Measurements from ENCODE around the gene ASRGL1.
"Not testable (repeated sequence)": the region's sequence is repeated elsewhere in the genome, so short reads cannot be mapped to it uniquely, and the experiment has no call there.

The ASRGL1 gene

DNA sequence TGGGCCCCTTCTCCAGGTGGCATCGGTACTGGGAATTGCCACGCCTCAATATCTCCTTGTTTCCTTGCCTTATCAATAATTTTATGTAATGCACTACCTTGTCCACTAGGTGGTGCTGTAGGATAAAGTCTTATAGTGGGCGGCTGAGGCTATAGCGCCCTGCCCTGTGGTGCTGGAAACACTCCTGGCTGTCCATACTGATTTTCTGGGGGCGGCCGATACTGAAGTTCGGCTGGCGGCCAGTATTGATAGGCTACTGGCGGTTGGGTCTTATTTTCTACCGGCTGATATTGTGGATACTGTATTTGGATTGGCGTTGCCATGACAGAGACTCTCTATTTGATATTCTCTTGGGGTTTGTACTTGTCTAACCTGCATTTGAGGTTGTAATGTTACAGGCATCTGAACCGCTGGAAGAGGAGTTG, 43.6 kb downstream of the ASRGL1 start:
- not testable (repeated sequence) for H3K9me3 ChIP-seq (ENCODE audit: insufficient read depth, low read depth, low read length); H3K4me3 ChIP-seq (ENCODE audit: low read length); H3K9ac ChIP-seq (ENCODE audit: low read depth, low read length); H3K27ac ChIP-seq (ENCODE audit: low read depth, low read length); H3K27me3 ChIP-seq (ENCODE audit: insufficient read depth, low read length); H3K36me3 ChIP-seq (ENCODE audit: insufficient read depth, low read length); H3K4me1 ChIP-seq (ENCODE audit: insufficient read depth, low read length)
- 35% methylated on average over 12 of the region's 12 CpGs for WGBS

DNA sequence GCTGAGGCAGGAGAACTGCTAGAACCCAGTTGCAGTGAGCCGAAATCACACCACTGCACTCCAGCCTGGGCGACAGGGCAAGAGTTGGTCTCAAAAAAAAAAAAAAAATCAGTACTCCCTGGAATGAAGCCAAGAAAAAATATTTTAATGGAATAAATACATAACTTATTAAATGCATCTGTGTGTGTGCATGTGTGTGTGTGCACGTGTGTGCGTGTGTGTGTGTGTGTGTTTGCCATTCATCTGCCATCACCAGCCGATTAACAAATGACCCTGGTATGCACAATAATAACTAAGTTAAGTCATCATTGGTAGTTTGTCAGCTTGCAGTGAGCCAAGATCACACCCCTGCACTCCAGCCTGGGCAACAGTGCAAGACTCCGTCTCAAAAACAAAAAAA, 46.6 kb downstream of the ASRGL1 start:
- H3K9ac ChIP-seq (ENCODE audit: low read depth, low read length), result no peak overlapping the region
- H3K4me3 ChIP-seq (ENCODE audit: low read length), result no peak overlapping the region
- H3K9me3 ChIP-seq (ENCODE audit: insufficient read depth, low read depth, low read length), result no peaks in the 10 kb centered on the region
- no peaks in the 10 kb centered on the region for H3K27me3 ChIP-seq (ENCODE audit: insufficient read depth, low read length)
- 96% methylated on average over 4 of the region's 6 CpGs for WGBS
- H3K27ac ChIP-seq (ENCODE audit: low read depth, low read length), result no peak overlapping the region
- H3K4me1 ChIP-seq (ENCODE audit: insufficient read depth, low read length), result no peaks in the 10 kb centered on the region; the same call in 1 of the 2 replicates
- no peaks in the 10 kb centered on the region for H3K36me3 ChIP-seq (ENCODE audit: insufficient read depth, low read length)

DNA sequence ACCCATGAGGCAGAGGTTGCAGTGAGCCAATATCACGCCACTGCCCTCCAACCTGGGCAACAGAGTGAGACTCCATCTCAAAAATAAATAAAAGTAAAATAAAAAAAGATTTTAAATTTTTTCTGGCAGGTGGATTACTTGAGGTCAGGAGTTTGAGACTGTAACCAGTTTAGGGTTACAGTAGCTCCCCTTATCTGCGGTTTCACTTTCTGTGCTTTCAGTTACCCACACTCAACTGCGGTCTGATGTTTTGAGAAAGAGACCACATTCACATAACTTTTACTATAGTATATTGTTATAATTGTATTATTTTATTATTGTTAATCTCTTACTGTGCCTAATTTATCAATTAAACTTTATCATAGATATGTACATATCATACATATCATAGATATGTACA, 48.8 kb downstream of the ASRGL1 start:
- 100% methylated on average over 1 of the region's 3 CpGs for WGBS
- not testable (repeated sequence) for H3K36me3 ChIP-seq (ENCODE audit: insufficient read depth, low read length); H3K9me3 ChIP-seq (ENCODE audit: insufficient read depth, low read depth, low read length); H3K9ac ChIP-seq (ENCODE audit: low read depth, low read length); H3K4me3 ChIP-seq (ENCODE audit: low read length); H3K27me3 ChIP-seq (ENCODE audit: insufficient read depth, low read length); H3K4me1 ChIP-seq (ENCODE audit: insufficient read depth, low read length); H3K27ac ChIP-seq (ENCODE audit: low read depth, low read length)

DNA sequence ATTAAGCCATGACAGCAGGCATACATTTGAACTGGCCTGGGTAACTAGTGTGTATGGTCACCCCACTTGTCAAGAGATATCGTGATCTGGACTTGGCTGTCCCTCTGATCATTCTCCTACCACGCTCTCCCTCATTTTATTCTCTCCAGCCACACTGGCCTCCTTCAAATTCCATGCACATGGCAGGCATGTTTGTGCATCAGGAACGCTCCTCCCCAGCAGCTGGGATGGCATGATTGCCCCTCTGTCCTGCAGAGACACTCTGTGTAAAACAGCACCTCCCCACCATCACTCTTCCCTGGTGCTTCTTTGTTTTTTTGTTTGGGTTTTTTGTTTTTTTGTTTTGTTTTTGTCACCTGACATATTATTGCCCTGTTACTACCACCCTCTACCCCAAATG, 50.1 kb downstream of the ASRGL1 start:
- H3K9me3 ChIP-seq (ENCODE audit: insufficient read depth, low read depth, low read length), result no peaks in the 10 kb centered on the region
- H3K4me3 ChIP-seq (ENCODE audit: low read length), result no peak overlapping the region
- H3K9ac ChIP-seq (ENCODE audit: low read depth, low read length), result no peak overlapping the region
- no peaks in the 10 kb centered on the region for H3K36me3 ChIP-seq (ENCODE audit: insufficient read depth, low read length)
- WGBS, result 94% methylated on average over 3 of the region's 3 CpGs
- H3K27ac ChIP-seq (ENCODE audit: low read depth, low read length), result no peak overlapping the region
- H3K27me3 ChIP-seq (ENCODE audit: insufficient read depth, low read length), result no peaks in the 10 kb centered on the region
- H3K4me1 ChIP-seq (ENCODE audit: insufficient read depth, low read length), result no peaks in the 10 kb centered on the region; the same call in 1 of the 2 replicates

GRCh38 chr11:62388999-62389398, 51.8 kb downstream of the ASRGL1 start:
- H3K36me3 ChIP-seq (ENCODE audit: insufficient read depth, low read length), result no peaks in the 10 kb centered on the region
- no peaks in the 10 kb centered on the region for H3K27me3 ChIP-seq (ENCODE audit: insufficient read depth, low read length)
- H3K27ac ChIP-seq (ENCODE audit: low read depth, low read length), result no peak overlapping the region
- no peak overlapping the region for H3K9ac ChIP-seq (ENCODE audit: low read depth, low read length)
- no peaks in the 10 kb centered on the region for H3K9me3 ChIP-seq (ENCODE audit: insufficient read depth, low read depth, low read length)
- 90% methylated on average over 11 of the region's 11 CpGs for WGBS
- H3K4me1 ChIP-seq (ENCODE audit: insufficient read depth, low read length), result no peaks in the 10 kb centered on the region
- H3K4me3 ChIP-seq (ENCODE audit: low read length), result no peak overlapping the region

GRCh38 chr11:62390237-62390636, 53.0 kb downstream of the ASRGL1 start:
- H3K36me3 ChIP-seq (ENCODE audit: insufficient read depth, low read length), result no peaks in the 10 kb centered on the region
- H3K27ac ChIP-seq (ENCODE audit: low read depth, low read length), result no peak overlapping the region
- no peak overlapping the region for H3K9ac ChIP-seq (ENCODE audit: low read depth, low read length)
- WGBS, result 76% methylated on average over 5 of the region's 5 CpGs
- H3K4me3 ChIP-seq (ENCODE audit: low read length), result no peak overlapping the region
- no peaks in the 10 kb centered on the region for H3K27me3 ChIP-seq (ENCODE audit: insufficient read depth, low read length)
- peaks cover 1% of the 10 kb centered on the region; the same call in 1 of the 2 replicates for H3K4me1 ChIP-seq (ENCODE audit: insufficient read depth, low read length)
- no peaks in the 10 kb centered on the region for H3K9me3 ChIP-seq (ENCODE audit: insufficient read depth, low read depth, low read length)

- no peak overlapping the region for H3K4me3 ChIP-seq (ENCODE audit: low read length)
- no peak overlapping the region for H3K27ac ChIP-seq (ENCODE audit: low read depth, low read length)
- WGBS, result 88% methylated on average over 1 of the region's 1 CpG
- H3K4me1 ChIP-seq (ENCODE audit: insufficient read depth, low read length), result peaks cover 4% of the 10 kb centered on the region; the same call in 1 of the 2 replicates
- H3K36me3 ChIP-seq (ENCODE audit: insufficient read depth, low read length), result no peaks in the 10 kb centered on the region
- H3K9ac ChIP-seq (ENCODE audit: low read depth, low read length), result no peak overlapping the region
- H3K9me3 ChIP-seq (ENCODE audit: insufficient read depth, low read depth, low read length), result no peaks in the 10 kb centered on the region
- H3K27me3 ChIP-seq (ENCODE audit: insufficient read depth, low read length), result no peaks in the 10 kb centered on the region
These were observed 53.5 kb downstream of the ASRGL1 start for GRCh38 chr11:62390722-62391121.

- Histone ChIP-seq H3K27me3 (ENCODE audit: insufficient read depth, low read length) (no peaks in the 10 kb centered on the region), H3K9me3 (ENCODE audit: insufficient read depth, low read depth, low read length) (no peaks in the 10 kb centered on the region), H3K27ac (ENCODE audit: low read depth, low read length) (no peak overlapping the region), H3K4me3 (ENCODE audit: low read length) (no peak overlapping the region), H3K9ac (ENCODE audit: low read depth, low read length) (no peak overlapping the region), H3K36me3 (ENCODE audit: insufficient read depth, low read length) (no peaks in the 10 kb centered on the region), H3K4me1 (ENCODE audit: insufficient read depth, low read length) (peaks cover 4% of the 10 kb centered on the region; the same call in 1 of the 2 replicates)
- 88% methylated on average over 16 of the region's 16 CpGs for WGBS
These were observed 54.6 kb downstream of the ASRGL1 start for GRCh38 chr11:62391642-62392425.

DNA sequence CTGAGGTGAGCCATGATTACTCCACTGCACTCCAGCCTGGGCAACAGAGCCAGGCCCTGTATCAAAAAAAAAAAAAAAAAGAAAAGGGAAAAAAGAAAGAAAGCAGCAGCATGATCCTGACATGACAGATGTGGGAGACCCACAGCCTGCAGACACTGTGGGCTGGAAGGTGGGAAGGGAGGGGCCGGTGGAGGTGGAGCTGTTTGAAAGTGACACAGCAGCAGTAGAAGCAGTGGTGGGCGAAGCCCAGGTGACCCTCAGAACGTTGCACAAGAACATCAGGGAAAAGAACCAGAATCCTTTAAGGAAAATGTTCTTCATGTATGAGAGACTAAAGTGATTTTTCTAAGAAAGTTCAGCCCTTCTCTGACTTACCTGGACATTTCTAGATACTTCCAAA, 55.3 kb downstream of the ASRGL1 start:
- H3K4me3 ChIP-seq (ENCODE audit: low read length), result no peak overlapping the region
- no peaks in the 10 kb centered on the region for H3K9me3 ChIP-seq (ENCODE audit: insufficient read depth, low read depth, low read length)
- no peaks in the 10 kb centered on the region for H3K36me3 ChIP-seq (ENCODE audit: insufficient read depth, low read length)
- H3K27me3 ChIP-seq (ENCODE audit: insufficient read depth, low read length), result no peaks in the 10 kb centered on the region
- peaks cover 4% of the 10 kb centered on the region; the same call in 1 of the 2 replicates for H3K4me1 ChIP-seq (ENCODE audit: insufficient read depth, low read length)
- WGBS, result 90% methylated on average over 2 of the region's 3 CpGs
- no peak overlapping the region for H3K9ac ChIP-seq (ENCODE audit: low read depth, low read length)
- H3K27ac ChIP-seq (ENCODE audit: low read depth, low read length), result no peak overlapping the region

- no peaks in the 10 kb centered on the region for H3K36me3 ChIP-seq (ENCODE audit: insufficient read depth, low read length)
- H3K4me1 ChIP-seq (ENCODE audit: insufficient read depth, low read length), result peaks cover 9% of the 10 kb centered on the region; the same call in 1 of the 2 replicates
- WGBS, result 92% methylated on average over 12 of the region's 12 CpGs
- no peak overlapping the region for H3K27ac ChIP-seq (ENCODE audit: low read depth, low read length)
- H3K9me3 ChIP-seq (ENCODE audit: insufficient read depth, low read depth, low read length), result no peaks in the 10 kb centered on the region
- H3K9ac ChIP-seq (ENCODE audit: low read depth, low read length), result no peak overlapping the region
- no peaks in the 10 kb centered on the region for H3K27me3 ChIP-seq (ENCODE audit: insufficient read depth, low read length)
- no peak overlapping the region for H3K4me3 ChIP-seq (ENCODE audit: low read length)
These were observed 55.9 kb downstream of the ASRGL1 start for GRCh38 chr11:62393061-62393611.

GRCh38 chr11:62393735-62394134, 56.5 kb downstream of the ASRGL1 start:
- H3K4me1 ChIP-seq (ENCODE audit: insufficient read depth, low read length), result peaks cover 15% of the 10 kb centered on the region; the same call in 1 of the 2 replicates
- H3K9ac ChIP-seq (ENCODE audit: low read depth, low read length), result no peak overlapping the region
- no peaks in the 10 kb centered on the region for H3K36me3 ChIP-seq (ENCODE audit: insufficient read depth, low read length)
- H3K4me3 ChIP-seq (ENCODE audit: low read length), result no peak overlapping the region
- no peak overlapping the region for H3K27ac ChIP-seq (ENCODE audit: low read depth, low read length)
- H3K9me3 ChIP-seq (ENCODE audit: insufficient read depth, low read depth, low read length), result no peaks in the 10 kb centered on the region
- WGBS, result 97% methylated on average over 5 of the region's 5 CpGs
- no peaks in the 10 kb centered on the region for H3K27me3 ChIP-seq (ENCODE audit: insufficient read depth, low read length)
